NCI-H82 (cell line): ENCODE results near the gene BANF2.
"Not testable (repeated sequence)": the region's sequence is repeated elsewhere in the genome, so short reads cannot be mapped to it uniquely, and the experiment has no call there.

Experiments used
- DNase-seq: peaks from one replicate; lab custom pipeline; 2025; lab: John Stamatoyannopoulos, UW

The BANF2 gene

GRCh38 chr20:17683218-17684076, 16.3 kb upstream of the BANF2 start:
- DNase-seq: peak; percentile 55

- DNase-seq: no peak
These were observed 15.5 kb upstream of the BANF2 start for GRCh38 chr20:17684077-17684888.

DNA sequence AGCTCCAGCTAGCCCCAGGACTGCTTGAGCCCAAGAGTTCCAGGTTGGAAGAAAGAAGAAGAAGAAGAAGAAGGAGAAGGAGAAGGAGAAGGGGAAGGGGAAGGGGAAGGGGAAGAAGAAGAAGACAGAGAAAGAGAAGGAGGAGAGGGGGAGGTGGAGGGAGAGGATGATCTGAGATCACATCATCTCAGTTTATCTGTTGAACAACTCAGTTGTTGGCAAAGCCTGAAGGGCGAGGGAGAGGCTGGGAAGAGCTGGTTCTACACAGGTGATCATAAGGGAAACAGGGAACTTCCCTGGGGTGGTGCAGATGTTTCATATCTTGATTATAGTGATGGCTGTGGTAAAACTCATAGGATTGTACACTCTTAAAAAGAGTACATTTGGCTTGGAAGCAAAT, 14.6 kb upstream of the BANF2 start:
- DNase-seq: no peak

- DNase-seq: no peak
These were observed 12.0 kb upstream of the BANF2 start for GRCh38 chr20:17687800-17688199.

GRCh38 chr20:17688965-17689364, 10.8 kb upstream of the BANF2 start:
- DNase-seq: no peak

DNA sequence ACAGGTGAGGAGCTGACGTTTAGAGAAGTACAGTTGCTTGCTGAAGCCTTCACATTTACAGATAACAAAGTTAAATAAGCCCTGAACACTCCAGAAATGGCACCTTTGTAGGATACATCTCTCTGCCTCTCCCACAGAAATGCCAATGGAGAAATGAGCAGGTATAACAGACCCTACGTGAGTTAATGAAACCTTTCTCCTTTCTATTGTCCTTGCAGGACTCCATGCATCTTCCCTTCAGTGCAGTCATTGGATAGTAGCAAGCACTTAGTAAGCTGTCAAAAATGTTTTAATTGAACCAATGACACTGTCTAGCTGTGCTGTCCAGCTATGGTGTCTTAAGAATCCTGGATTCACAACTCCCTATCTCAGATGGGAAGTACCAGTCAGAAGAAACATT, 9.6 kb upstream of the BANF2 start:
- DNase-seq: no peak

DNA sequence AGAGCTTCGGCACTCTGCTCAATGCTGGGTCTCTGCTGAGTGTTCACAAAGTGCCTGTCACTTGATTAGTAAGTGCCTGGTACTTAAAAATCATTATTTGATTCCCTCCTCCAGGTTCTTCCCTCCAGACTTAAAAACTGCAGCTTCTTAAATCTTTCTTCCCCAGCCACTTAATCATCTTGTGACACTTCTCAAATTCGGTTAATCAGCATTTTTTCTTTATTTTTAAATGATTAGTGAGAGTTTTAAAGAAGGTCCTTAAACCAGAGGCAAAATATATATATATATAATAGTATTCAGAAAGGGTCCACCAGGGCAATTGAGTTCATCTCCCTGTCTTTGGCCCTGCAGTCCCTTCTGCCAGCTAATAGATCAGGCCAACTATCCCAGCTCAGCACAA, 8.0 kb upstream of the BANF2 start:
- DNase-seq: no peak

DNA sequence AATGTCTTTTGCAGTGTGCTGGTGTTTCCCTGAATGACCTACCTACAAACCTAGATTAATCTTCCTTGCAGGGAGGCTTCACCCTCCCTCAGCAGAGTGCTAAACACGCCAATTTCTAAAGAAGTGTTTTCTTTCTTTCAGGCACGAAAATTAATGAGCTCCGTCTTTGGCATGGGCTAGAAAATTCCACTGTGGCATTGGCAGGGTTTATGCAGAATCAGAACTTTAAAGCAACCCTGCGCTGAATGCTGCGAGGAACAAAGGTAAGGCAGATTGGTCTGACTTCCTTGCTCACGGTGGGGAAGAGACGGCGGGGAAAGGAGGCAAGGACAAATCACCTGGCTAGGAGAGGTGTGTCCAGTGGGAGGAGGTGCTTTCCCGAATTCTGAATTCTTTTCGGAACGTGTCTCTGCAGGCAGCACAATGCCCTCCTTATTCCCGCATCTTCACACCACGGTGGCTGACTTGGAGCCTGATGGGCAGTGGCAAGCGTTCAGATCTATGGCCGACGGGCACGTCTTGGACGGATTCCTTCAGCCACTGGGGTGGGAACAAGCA, 6.2 kb upstream of the BANF2 start:
- DNase-seq: no peak

GRCh38 chr20:17694767-17695166, 5.0 kb upstream of the BANF2 start:
- DNase-seq: no peak

DNA sequence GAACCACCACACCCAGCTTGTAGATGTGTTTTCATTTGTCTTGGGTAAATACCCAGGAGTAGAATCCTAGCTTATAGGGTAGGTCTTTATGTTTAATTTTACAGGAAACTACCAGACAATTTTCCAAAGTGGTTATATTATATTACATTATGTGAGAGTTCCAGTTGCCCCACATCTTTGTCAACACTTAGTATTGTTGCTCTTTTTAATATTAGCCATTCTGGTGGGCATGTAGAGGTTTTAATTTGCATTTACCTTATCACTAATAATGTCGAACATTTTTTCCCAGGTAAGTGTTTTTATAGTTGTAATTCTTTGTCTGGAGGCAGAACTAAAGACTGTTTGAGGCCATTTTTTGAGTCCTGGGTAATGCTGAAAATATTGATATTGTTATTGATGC, 3.5 kb upstream of the BANF2 start:
- no peak for DNase-seq

DNA sequence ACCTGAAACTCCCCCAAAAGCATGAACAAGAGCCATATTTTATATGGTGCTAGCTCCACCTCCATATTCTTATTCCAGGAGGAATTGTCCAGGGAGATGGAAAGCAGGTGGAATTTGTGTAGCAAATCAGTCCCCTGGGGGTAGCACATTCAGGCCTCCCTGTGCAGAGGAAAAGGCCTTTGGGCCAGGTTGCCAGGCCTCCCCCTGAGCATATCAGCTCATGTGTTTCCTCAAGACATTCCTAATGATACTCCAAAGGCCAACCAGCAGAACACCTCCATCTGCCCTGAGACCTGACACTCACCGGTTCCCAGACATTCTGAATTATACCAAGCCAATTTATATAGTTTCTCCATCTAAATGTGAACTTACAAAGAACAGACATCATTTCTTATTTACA, 2.6 kb upstream of the BANF2 start:
- DNase-seq: no peak

DNA sequence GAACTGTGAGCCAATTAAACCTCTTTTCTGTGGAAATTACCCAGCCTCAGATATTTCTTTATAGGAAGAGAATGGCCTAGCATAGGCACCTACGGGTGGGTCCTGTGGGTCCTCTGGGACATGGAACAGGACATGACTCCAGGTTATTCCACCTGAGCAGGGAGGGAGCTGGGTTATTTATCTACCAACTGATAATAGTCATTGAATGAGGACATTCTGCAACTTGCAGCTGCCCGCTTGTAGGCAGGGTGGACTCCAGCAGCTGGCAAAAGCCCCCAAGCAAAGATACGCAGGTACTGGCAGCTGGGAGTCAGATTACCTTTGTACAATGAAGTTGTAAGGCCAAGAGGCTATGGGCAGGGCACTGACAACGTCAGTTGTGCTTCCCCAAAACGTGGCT, 1.4 kb upstream of the BANF2 start:
- no peak for DNase-seq

GRCh38 chr20:17700637-17701036, 871 bp downstream of the BANF2 start:
- DNase-seq: no peak

DNA sequence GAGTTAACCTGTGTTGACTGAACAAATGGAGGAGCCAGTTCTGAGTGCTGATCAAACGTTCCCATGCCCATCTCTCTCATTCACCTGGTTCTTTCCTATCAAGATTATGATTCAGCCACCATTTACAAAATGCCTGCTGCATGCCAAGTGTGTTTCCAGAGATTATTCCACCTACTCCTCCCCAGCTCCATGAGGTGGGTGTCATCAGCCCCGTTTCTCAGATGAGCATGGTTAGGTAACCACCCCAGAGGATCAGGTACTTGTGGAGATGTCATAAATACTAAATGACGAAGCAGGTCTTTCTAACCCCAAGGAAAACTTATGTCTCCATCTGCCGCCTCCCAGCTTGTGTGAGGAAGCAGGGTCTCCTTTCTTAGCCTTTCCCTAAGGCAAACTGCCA, 2.1 kb downstream of the BANF2 start:
- no peak for DNase-seq

DNA sequence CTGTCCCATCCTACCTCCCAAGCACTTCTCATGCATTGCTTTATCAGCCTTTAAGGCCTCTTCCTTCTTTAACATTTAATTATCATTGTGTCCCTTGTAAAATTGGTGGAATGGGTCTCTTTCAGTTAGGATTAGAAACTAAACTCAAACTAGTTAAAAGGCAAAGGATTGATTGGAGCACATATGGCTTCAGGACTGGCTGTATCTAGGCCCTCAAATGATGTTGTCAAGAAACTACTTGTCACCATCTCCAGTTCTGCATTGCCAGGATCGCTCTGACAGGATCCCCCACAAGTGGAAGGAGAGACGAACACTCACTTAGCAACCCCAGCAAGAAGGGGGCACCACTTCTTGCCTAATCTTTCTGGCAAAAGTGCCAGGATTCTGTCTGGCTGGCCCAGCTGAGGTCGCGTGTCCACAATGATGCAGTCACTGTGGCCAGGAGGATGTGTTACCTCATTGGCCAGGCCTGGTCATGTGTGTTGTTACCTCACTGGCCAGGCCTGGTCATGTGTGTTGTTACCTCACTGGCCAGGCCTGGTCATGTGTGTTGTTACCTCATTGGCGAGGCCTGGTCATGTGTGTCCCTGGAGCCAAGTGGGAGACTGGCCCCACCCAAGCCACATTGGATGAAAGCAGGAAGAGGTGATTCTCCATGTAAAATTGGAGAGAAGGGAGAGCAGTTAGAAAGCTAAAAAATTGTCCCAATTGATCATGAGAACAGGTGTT, 5.0 kb downstream of the BANF2 start:
- DNase-seq: no peak

DNA sequence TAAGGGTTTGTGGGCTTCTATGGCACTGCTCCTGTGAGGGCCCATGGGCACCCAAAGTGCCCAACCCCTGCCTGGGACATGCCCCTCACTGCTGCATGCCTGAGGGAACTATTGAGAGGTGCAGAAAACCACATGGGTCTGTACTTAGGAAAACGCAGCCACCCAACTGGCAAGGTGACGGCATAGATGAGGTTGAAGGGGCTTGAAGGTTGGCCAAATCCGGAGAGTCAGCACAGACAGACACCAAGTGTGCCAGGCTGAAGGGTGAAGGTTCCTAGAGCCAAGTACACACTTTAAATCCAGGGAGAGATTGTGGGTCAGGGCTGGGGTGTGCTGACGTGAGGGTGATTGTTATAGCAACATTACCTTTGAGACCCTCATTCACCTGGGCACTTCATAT, 6.2 kb downstream of the BANF2 start:
- no peak for DNase-seq

DNA sequence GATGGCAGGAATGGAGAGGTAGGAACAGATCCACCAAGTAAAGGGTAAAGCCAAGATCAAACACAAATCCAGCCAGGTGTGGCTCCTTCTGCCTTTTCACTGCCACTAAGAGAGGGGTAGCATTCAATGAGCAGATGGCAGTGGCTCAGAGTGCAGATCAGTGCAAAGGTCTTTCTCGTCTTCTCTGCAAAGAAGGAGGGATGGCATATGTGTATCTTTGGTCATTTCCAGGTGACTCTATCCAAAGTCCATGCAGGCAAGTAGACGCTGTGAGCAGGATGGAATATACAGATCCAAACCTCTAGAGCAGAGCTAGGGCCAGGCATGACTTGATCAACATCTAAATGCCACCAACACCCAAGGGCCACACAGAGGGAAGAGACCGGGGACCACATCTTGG, 6.9 kb downstream of the BANF2 start:
- no peak for DNase-seq

DNA sequence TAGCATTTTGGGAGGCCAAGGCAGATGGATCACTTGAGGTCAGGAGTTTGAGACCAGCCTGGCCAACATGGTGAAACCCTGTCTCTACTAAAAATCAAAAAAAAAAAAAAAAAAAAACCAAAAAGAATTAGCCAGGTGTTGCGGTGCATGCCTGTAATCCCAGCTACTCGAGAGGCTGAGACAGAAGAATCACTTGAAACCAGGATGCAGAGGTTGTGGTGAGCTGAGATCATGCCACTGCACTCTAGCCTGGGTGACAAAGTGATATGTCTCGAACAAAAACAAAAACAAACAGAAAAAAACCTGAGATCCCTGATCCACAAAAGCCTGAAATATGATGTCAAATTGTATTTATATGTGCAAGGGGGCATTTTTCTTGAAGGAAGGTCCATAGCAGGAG, 8.2 kb downstream of the BANF2 start:
- DNase-seq: not testable (repeated sequence)

GRCh38 chr20:17708675-17709360, 9.1 kb downstream of the BANF2 start:
- DNase-seq: no peak

- DNase-seq: no peak
These were observed 9.9 kb downstream of the BANF2 start for GRCh38 chr20:17709361-17710293.
